ENCODE measurements around the gene SIX3. TPM values are rescaled to one million over a fixed set of nuclear protein-coding genes. Genes with fewer than 3 reads are reported as not detected.

SIX3 gene
- polyA plus RNA-seq, 1 of the 3 experiments (the other 2 are of a cell fraction) = 0.58 TPM

DNA sequence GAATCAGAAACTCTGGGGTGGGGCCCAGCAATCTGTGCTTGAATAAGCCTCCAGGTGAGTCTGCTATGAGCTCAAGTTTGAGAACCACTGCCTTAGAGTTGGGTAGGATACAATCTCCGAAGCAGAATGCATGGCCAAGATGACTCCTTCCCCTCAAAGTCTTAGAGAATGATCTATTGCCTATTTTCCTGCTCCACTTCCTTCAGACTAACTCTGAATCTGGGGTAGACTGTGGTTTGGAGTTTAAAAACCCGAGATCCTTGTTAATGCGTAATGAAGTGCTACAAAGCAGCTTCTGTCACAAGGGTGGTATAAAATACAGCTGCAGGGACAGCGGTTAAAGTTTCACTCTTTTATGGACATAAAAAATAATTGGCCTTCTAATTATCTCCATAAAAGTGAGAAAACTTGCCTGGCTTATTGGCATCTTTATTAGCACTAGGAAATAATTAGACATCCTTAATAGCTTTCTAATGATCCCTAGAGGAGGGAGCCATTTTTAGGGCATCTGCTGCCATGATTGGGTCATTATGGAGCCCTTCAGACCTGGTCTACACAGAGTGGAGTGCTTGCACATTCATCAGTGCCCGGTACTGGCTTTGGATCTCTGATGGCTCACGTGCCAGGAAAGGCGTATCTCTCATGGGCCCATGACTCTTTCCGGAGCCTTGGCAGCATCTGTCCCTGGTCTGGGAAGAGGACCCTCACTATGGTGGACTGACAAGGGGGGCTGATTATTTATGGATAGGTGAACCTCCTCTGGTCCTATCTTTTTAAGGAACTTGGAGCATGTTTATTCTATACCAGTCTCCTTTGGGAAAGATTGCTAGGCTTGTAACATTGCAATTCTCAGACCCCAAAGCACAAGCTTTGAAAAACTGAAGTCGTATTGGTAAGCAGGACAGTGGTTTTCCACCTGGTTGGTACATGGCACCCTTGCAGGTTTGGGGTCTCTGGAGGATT is 39.5 kb downstream of the SIX3 start:
- Histone ChIP-seq H3K27ac (ENCODE audit: low read depth in 2 of 2, low read length in 1 of 2) (no peak overlapping the region), H3K4me2 (no peak overlapping the region), H3F3A (replicated peaks; ENCODE audit: insufficient read depth) (no peaks in the 10 kb centered on the region), H3K9ac (no peak overlapping the region), H4K20me1 (ENCODE audit: insufficient read depth) (no peaks in the 10 kb centered on the region), H3K9me3 (no peaks in the 10 kb centered on the region), H3K27me3 (ENCODE audit: insufficient read depth) (no peaks in the 10 kb centered on the region), H2AFZ (ENCODE audit: low read depth) (no peak overlapping the region), H3K79me2 (ENCODE audit: insufficient read depth) (no peaks in the 10 kb centered on the region), H3K36me3 (replicated peaks in 1 of 2; ENCODE audit: control insufficient read depth in 1 of 2, insufficient read depth in 2 of 2, low read length in 1 of 2) (no peaks in the 10 kb centered on the region), H3K4me1 (ENCODE audit: control insufficient read depth in 1 of 2, insufficient read depth in 2 of 2, low read depth in 1 of 2, low read length in 1 of 2) (no peaks in the 10 kb centered on the region; a peak in 1 of 4 replicates), H3K4me3 (ENCODE audit: low read depth in 2 of 2, low read length in 1 of 2) (peak overlapping the region in 1 of 2 experiments; percentile 10; a peak in 1 of 4 replicates), H3K9me2 (no peaks in the 10 kb centered on the region)
- DNase-seq = no peak
- no peak for TF ChIP-seq FOXM1 (IDR thresholded peaks at IDR 0.05; ENCODE audit: low read depth)
- no peak for TF ChIP-seq RXRA (IDR thresholded peaks at IDR 0.05; ENCODE audit: borderline replicate concordance, low read depth)
- TF ChIP-seq TCF12 (IDR thresholded peaks at IDR 0.05) = no peak
- TF ChIP-seq MXI1 (IDR thresholded peaks at IDR 0.05; ENCODE audit: low read depth, low read length) = no peak
- TF ChIP-seq TAF1 (IDR thresholded peaks at IDR 0.05; ENCODE audit: borderline replicate concordance, low read depth, low read length) = no peak
- no peak for TF ChIP-seq CTCF (IDR thresholded peaks at IDR 0.05)
- no peak for TF ChIP-seq RFX5 (IDR thresholded peaks at IDR 0.05; ENCODE audit: low read length)
- TF ChIP-seq CHD2 (IDR thresholded peaks at IDR 0.05; ENCODE audit: low read length, partially characterized antibody) = no peak
- TF ChIP-seq FOXJ3 (CRISPR knock-in tag; IDR thresholded peaks at IDR 0.05) = no peak
- TF ChIP-seq USF1 (IDR thresholded peaks at IDR 0.05; ENCODE audit: borderline replicate concordance, low read depth) = no peak
- TF ChIP-seq FOSL2 (IDR thresholded peaks at IDR 0.05; ENCODE audit: borderline replicate concordance, low read depth) = no peak
- no peak for TF ChIP-seq REST (IDR thresholded peaks at IDR 0.05; ENCODE audit: low read depth, low read length)
- no peak for TF ChIP-seq SMC3 (IDR thresholded peaks at IDR 0.05; ENCODE audit: low read depth, low read length)
- TF ChIP-seq SIN3A (IDR thresholded peaks at IDR 0.05; ENCODE audit: borderline replicate concordance, low read depth, low read length) = no peak
- TF ChIP-seq ELF1 (IDR thresholded peaks at IDR 0.05) = no peak
- no peak for TF ChIP-seq GATA2 (CRISPR knock-in tag; IDR thresholded peaks at IDR 0.05)
- no peak for TF ChIP-seq JUND (IDR thresholded peaks at IDR 0.05)
- TF ChIP-seq MEF2A (IDR thresholded peaks at IDR 0.05; ENCODE audit: borderline replicate concordance, low read depth) = no peak
- no peak for TF ChIP-seq NFIC (IDR thresholded peaks at IDR 0.05; ENCODE audit: borderline replicate concordance)
- TF ChIP-seq YY1 (IDR thresholded peaks at IDR 0.05; ENCODE audit: low read depth) = no peak
- ChIA-PET POLR2A (interaction anchor here (0.6 to 1.0 kb wide), 2 partner anchors 35 to 189 kb away, joined by 3 read pairs; no protein-coding TSS in a partner anchor), CTCF (interaction anchor here (0.5 to 12.3 kb wide), 119 partner anchors 9 to 943 kb away, joined by 3 to 318 read pairs (median 4); partner anchors contain the start of genes CAMKMT, PREPL, SIX2 and SRBD1)
- WGBS (ENCODE audit: low lambda C conversion rate) = 48% methylated on average over 5 of the region's 9 CpGs
